Vagina (tissue), 2 donors: ENCODE measurements around the gene GUCY1B1. TPM values are rescaled to one million over a fixed set of nuclear protein-coding genes. Genes with fewer than 3 reads are reported as not detected.

ENCODE experiments used
- DNase-seq, 2 donors: peaks; one replicate each; pipeline ENCODE4 v3.0.0-alpha.2; 2017; ENCODE audit errors: extremely low spot score in 2 of 2
- H3K27ac ChIP-seq: fragments of 200-600 bp; sonication (generic); one replicate; pipeline ENCODE4 v1.5.1; 2019
- H3K27me3 ChIP-seq: fragments of 200-600 bp; sonication (generic); one replicate; pipeline ENCODE4 v1.5.1; 2019
- H3K36me3 ChIP-seq, 2 donors: fragments of 200-600 bp; sonication (generic); one replicate each; pipeline ENCODE4 v1.5.1; 2017 to 2019
- H3K4me1 ChIP-seq: fragments of 200-600 bp; sonication (generic); one replicate; pipeline ENCODE4 v1.5.1; 2019
- H3K4me3 ChIP-seq, 2 donors: fragments of 200-600 bp; sonication (generic); 1 replicate in 1 of 2; 2 replicates in 1 of 2; pipeline ENCODE4 v1.5.1; 2016 to 2019
- H3K9me3 ChIP-seq: fragments of 200-600 bp; sonication (generic); one replicate; pipeline ENCODE4 v1.5.1; 2019
- POLR2A ChIP-seq, 2 donors: fragments of 450-650 bp; IDR thresholded peaks; one replicate each; pipeline ENCODE4 v1.6.1; 2017; ENCODE audit warnings: antibody characterized with exemption in 2 of 2, mild to moderate bottlenecking in 2 of 2, moderate library complexity in 2 of 2
- POLR2AphosphoS5 ChIP-seq, 2 donors: sonication (generic); formaldehyde crosslinking; IDR thresholded peaks; one replicate each; pipeline ENCODE4 v1.9.0; 2017; ENCODE audit warnings: antibody characterized with exemption in 2 of 2, mild to moderate bottlenecking in 2 of 2, low read depth in 1 of 2; ENCODE audit not compliant: insufficient read depth in 1 of 2
- intact Hi-C: fragments of 100-400 bp; cut with DNase I; formaldehyde crosslinking; loops from one replicate; pipeline ENCODE4 v1.15.1; 2023
- total RNA-seq: library from RNA; depleted of rRNA; stranded (reverse); fragments of >200 nt; gene quantifications from one replicate; pipeline ENCODE4 v1.2.3, GENCODE V29; 2016
- TF ChIP-seq, protein P1 (sequence below), 3 experiments: fragments of 450-650 bp in 2 of 3; fragments of 200-600 bp in 1 of 3; sonication (generic) in 1 of 3; IDR thresholded peaks; one replicate each; pipeline ENCODE4 v1.5.1; 2017 to 2019; ENCODE audit warnings: antibody characterized with exemption in 3 of 3, mild to moderate bottlenecking in 2 of 3, moderate library complexity in 2 of 3

Gene GUCY1B1
- total RNA-seq, 1 donor from 2014 or later, result 22.8 TPM

DNA sequence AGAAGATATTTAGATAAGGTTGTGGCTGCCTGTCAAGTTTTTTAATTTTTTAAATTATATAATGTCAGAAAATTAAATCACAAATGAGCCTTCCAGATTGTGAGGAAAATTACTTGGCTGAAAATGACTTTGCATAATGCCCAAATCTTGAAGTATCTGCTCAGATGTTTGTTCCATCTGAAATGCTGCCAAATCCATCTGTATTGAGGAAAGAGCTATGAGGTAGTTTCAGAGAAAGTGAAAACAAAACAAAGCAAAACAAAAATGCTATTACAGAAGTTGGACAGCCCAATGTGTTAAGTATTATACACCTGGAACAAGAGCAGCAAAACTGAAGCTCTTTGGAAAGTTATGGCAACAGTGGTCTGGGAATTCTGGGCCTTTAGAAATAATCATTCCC, 23.3 kb upstream of the GUCY1B1 start:
- Histone ChIP-seq H3K4me3 (no peak overlapping the region), H3K4me1 (no peaks in the 10 kb centered on the region), H3K36me3 (no peaks in the 10 kb centered on the region), H3K27me3 (no peaks in the 10 kb centered on the region), H3K9me3 (no peaks in the 10 kb centered on the region), H3K27ac (no peak overlapping the region)
- TF ChIP-seq, protein P1, sequence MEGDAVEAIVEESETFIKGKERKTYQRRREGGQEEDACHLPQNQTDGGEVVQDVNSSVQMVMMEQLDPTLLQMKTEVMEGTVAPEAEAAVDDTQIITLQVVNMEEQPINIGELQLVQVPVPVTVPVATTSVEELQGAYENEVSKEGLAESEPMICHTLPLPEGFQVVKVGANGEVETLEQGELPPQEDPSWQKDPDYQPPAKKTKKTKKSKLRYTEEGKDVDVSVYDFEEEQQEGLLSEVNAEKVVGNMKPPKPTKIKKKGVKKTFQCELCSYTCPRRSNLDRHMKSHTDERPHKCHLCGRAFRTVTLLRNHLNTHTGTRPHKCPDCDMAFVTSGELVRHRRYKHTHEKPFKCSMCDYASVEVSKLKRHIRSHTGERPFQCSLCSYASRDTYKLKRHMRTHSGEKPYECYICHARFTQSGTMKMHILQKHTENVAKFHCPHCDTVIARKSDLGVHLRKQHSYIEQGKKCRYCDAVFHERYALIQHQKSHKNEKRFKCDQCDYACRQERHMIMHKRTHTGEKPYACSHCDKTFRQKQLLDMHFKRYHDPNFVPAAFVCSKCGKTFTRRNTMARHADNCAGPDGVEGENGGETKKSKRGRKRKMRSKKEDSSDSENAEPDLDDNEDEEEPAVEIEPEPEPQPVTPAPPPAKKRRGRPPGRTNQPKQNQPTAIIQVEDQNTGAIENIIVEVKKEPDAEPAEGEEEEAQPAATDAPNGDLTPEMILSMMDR (IDR thresholded peaks at IDR 0.05), result no peak
- TF ChIP-seq POLR2AphosphoS5 (IDR thresholded peaks at IDR 0.05; ENCODE audit: insufficient read depth in 1 of 2, low read depth in 1 of 2) (no peak), POLR2A (IDR thresholded peaks at IDR 0.05) (no peak)
- DNase-seq, result no peak
- intact Hi-C loops, result no loop called here

- TF ChIP-seq POLR2A (IDR thresholded peaks at IDR 0.05) (no peak), POLR2AphosphoS5 (IDR thresholded peaks at IDR 0.05; ENCODE audit: insufficient read depth in 1 of 2, low read depth in 1 of 2) (no peak)
- TF ChIP-seq, protein P1 (IDR thresholded peaks at IDR 0.05), result no peak
- no peak for DNase-seq
- no peaks in the 10 kb centered on the region for H3K9me3 ChIP-seq
- H3K36me3 ChIP-seq, result no peaks in the 10 kb centered on the region
- intact Hi-C loops, result no loop called here
- no peak overlapping the region for H3K27ac ChIP-seq
- H3K4me3 ChIP-seq, result no peak overlapping the region
- H3K27me3 ChIP-seq, result no peaks in the 10 kb centered on the region
- no peaks in the 10 kb centered on the region for H3K4me1 ChIP-seq
These were observed 20.3 kb upstream of the GUCY1B1 start for GRCh38 chr4:155738548-155738947.

GRCh38 chr4:155741546-155741945, 17.3 kb upstream of the GUCY1B1 start:
- no peak overlapping the region for H3K4me3 ChIP-seq
- no peak overlapping the region for H3K27ac ChIP-seq
- no peak for DNase-seq
- TF ChIP-seq POLR2AphosphoS5 (IDR thresholded peaks at IDR 0.05; ENCODE audit: insufficient read depth in 1 of 2, low read depth in 1 of 2) (no peak), POLR2A (IDR thresholded peaks at IDR 0.05) (no peak)
- TF ChIP-seq, protein P1 (IDR thresholded peaks at IDR 0.05), result no peak
- intact Hi-C loops, result no loop called here
- no peaks in the 10 kb centered on the region for H3K9me3 ChIP-seq
- no peaks in the 10 kb centered on the region for H3K36me3 ChIP-seq
- no peaks in the 10 kb centered on the region for H3K4me1 ChIP-seq
- H3K27me3 ChIP-seq, result no peaks in the 10 kb centered on the region

GRCh38 chr4:155742310-155743015, 16.4 kb upstream of the GUCY1B1 start:
- DNase-seq, result no peak
- Histone ChIP-seq H3K36me3 (no peaks in the 10 kb centered on the region), H3K27ac (no peak overlapping the region), H3K27me3 (no peaks in the 10 kb centered on the region), H3K4me3 (no peak overlapping the region), H3K4me1 (no peaks in the 10 kb centered on the region), H3K9me3 (no peaks in the 10 kb centered on the region)
- no peak for TF ChIP-seq POLR2A (IDR thresholded peaks at IDR 0.05)
- TF ChIP-seq, protein P1 (IDR thresholded peaks at IDR 0.05), result no peak
- intact Hi-C loops, result no loop called here

GRCh38 chr4:155745984-155746383, 12.8 kb upstream of the GUCY1B1 start:
- intact Hi-C loops, result no loop called here
- H3K4me1 ChIP-seq, result no peaks in the 10 kb centered on the region
- TF ChIP-seq POLR2AphosphoS5 (IDR thresholded peaks at IDR 0.05; ENCODE audit: insufficient read depth in 1 of 2, low read depth in 1 of 2) (no peak), POLR2A (IDR thresholded peaks at IDR 0.05) (no peak)
- TF ChIP-seq, protein P1 (IDR thresholded peaks at IDR 0.05), result no peak
- no peak overlapping the region for H3K27ac ChIP-seq
- H3K4me3 ChIP-seq, result no peak overlapping the region
- no peak for DNase-seq
- no peaks in the 10 kb centered on the region for H3K36me3 ChIP-seq
- H3K9me3 ChIP-seq, result no peaks in the 10 kb centered on the region
- H3K27me3 ChIP-seq, result no peaks in the 10 kb centered on the region
